Measurements from ENCODE around the gene CXorf49B.

The CXorf49B gene

GRCh38 chrX:71815121-71815905 lies 52.2 kb downstream of the CXorf49B start:
- no peak for DNase-seq
- ATAC-seq, result no peak

DNA sequence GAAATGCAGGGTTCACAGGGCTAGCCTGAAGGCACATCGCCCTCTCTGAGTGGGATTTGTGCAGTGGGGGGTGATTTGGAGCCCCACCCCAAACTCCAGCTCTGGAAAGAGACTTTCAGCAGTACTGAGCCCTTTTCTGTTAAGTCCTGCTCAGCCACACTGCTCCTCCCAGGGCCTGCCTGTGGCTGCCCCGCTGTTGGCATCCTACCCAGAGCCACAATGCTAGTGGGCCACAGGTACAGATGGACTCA lies 52.7 kb downstream of the CXorf49B start:
- ATAC-seq (no peak), DNase-seq (no peak)

All from stimulated activated naive CD8-positive, alpha-beta T cell treated with anti-CD3 and anti-CD28 coated beads, Interleukin-15, Interleukin-2, amounts not matched to agents 100 U/mL and 50 U/mL, for 24 hours (primary cell).